Coronary artery (tissue), 2 donors: ENCODE measurements around the gene METRN.
A peak's percentile ranks its signal among the peaks of the same experiment; 100 is the strongest.

Source experiments
- DNase-seq: peaks from one replicate; pipeline ENCODE4 v3.0.0-alpha.2; 2017; ENCODE audit warnings: low spot score
- H3K27ac ChIP-seq, 2 donors: fragments of 200-600 bp; sonication (generic); one replicate each; pipeline ENCODE4 v1.5.1; 2016 to 2019
- H3K4me3 ChIP-seq: fragments of 200-600 bp; sonication (generic); 2 replicates; pipeline ENCODE4 v1.5.1; 2016; ENCODE audit warnings: mild to moderate bottlenecking, moderate library complexity
- TF ChIP-seq, protein P1 (sequence below): fragments of 200-600 bp; sonication (generic); IDR thresholded peaks from one replicate; pipeline ENCODE4 v1.5.1; 2019; ENCODE audit warnings: antibody characterized with exemption

METRN gene

DNA sequence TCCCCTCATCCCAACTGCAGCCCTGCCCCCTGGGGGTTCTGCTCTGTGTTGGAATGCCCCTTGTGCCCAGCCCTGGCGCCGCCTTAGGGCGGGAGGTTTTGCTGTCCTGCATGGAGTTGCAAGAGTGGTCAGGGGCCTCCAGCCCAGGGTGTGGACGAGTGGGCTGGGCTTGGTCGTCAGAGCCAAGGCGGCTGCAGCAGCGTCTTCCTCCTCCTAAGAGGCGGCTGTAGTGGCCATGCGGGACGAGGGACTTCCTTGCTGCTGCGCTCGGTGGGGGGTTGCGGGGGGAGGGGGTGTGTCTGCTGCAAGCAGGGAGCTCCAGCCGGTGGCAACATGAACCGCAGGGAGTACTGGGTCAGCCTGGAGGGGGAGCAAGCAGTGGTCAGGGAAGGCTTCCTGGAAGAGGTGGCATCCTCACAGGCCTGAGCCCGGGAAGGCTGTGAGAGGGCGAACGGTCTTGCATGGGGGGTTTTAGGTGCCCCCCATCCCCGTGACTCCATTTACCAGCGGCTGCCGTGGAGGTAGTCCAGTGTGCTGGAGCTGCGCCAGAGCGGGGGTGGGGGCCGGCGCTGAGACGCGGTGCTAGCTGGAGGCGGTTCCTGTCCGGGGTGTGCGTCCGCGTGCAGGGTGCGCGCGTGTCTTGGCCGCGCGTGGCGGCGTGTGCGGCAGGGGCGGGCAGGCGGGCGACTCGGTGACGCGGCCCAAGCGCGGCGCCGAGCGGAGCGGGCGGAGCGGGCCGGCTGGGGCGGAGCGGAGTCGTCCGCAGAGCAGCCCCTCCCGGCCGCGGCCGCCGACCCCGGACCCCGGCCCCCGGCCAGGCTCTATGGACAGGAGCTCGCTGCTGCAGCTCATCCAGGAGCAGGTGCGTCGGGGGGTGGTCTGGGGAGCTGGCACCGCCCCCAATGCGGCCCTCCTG is 39.7 kb upstream of the METRN start, which contains the start of gene RHBDL1:
TSS of gene RHBDL1 (plus strand) at position 704 of the 916 bp plus-strand sequence. CDS start at position 824, 120 bp downstream.
- H3K27ac ChIP-seq, result peak within 1 kb of the TSS in 1 of 2 donors; percentile 61
- H3K4me3 ChIP-seq, result peak within 1 kb of the TSS; percentile 67
- TF ChIP-seq, protein P1, sequence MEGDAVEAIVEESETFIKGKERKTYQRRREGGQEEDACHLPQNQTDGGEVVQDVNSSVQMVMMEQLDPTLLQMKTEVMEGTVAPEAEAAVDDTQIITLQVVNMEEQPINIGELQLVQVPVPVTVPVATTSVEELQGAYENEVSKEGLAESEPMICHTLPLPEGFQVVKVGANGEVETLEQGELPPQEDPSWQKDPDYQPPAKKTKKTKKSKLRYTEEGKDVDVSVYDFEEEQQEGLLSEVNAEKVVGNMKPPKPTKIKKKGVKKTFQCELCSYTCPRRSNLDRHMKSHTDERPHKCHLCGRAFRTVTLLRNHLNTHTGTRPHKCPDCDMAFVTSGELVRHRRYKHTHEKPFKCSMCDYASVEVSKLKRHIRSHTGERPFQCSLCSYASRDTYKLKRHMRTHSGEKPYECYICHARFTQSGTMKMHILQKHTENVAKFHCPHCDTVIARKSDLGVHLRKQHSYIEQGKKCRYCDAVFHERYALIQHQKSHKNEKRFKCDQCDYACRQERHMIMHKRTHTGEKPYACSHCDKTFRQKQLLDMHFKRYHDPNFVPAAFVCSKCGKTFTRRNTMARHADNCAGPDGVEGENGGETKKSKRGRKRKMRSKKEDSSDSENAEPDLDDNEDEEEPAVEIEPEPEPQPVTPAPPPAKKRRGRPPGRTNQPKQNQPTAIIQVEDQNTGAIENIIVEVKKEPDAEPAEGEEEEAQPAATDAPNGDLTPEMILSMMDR, result no peak
- no peak for DNase-seq

DNA sequence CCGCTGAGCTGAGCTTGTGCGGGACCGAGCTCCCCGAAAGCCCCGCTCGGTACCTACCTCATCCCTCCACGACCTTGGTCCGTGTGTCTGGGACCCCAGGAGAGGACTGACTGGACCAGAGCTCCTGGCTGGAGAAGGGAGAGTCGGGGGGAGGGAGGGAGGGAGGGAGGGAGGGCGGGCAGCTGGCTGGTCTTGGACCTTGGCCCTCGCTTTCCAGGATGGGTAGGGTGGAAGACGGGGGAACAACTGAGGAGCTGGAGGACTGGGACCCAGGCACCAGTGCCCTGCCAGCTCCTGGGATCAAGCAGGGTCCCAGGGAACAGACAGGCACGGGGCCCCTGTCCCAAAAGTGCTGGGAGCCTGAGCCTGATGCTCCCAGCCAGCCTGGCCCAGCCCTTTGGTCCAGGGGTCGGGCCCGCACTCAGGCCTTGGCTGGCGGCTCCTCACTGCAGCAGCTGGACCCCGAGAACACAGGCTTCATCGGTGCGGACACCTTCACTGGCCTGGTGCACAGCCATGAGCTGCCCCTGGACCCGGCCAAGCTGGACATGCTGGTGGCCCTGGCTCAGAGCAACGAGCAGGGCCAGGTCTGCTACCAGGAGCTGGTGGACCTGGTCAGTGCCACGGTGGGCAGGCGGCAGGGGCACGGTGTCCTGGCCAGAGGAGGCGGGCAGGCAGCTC is 38.9 kb upstream of the METRN start:
- TF ChIP-seq, protein P1, result no peak
- Histone ChIP-seq H3K27ac (peak overlapping the region in 1 of 2 donors; percentile 61), H3K4me3 (peak overlapping the region; percentile 67)
- DNase-seq, result no peak

DNA sequence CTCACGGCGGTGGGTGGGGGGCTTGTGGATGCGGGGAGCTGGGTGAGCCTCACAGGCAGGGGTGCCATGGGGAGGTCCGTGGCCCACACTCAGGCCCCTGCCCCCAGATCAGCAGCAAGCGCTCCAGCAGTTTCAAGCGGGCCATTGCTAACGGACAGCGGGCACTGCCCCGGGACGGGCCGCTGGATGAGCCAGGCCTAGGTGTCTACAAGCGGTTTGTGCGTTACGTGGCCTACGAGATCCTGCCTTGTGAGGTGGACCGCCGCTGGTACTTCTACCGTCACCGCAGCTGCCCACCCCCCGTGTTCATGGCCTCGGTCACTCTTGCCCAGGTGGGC is 38.4 kb upstream of the METRN start:
- no peak overlapping the region for H3K4me3 ChIP-seq
- TF ChIP-seq, protein P1, result no peak
- DNase-seq, result no peak
- peak overlapping the region in 1 of 2 donors; percentile 16 for H3K27ac ChIP-seq

DNA sequence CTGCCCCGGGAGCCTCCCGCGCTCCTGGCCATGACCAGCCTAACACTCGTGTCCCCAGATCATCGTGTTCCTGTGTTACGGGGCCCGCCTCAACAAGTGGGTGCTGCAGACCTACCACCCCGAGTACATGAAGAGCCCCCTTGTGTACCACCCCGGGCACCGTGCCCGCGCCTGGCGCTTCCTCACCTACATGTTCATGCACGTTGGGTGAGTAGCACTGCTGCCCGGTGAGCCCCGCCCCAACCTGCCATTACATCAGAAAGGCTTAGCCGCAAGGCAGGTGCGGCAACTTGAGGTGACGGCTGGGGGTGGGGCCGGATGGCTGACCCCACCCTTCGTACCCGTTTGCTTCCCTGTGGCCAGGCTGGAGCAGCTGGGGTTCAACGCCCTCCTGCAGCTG is 38.0 kb upstream of the METRN start:
- TF ChIP-seq, protein P1, result no peak
- H3K4me3 ChIP-seq, result no peak overlapping the region
- no peak for DNase-seq
- H3K27ac ChIP-seq, result no peak overlapping the region

DNA sequence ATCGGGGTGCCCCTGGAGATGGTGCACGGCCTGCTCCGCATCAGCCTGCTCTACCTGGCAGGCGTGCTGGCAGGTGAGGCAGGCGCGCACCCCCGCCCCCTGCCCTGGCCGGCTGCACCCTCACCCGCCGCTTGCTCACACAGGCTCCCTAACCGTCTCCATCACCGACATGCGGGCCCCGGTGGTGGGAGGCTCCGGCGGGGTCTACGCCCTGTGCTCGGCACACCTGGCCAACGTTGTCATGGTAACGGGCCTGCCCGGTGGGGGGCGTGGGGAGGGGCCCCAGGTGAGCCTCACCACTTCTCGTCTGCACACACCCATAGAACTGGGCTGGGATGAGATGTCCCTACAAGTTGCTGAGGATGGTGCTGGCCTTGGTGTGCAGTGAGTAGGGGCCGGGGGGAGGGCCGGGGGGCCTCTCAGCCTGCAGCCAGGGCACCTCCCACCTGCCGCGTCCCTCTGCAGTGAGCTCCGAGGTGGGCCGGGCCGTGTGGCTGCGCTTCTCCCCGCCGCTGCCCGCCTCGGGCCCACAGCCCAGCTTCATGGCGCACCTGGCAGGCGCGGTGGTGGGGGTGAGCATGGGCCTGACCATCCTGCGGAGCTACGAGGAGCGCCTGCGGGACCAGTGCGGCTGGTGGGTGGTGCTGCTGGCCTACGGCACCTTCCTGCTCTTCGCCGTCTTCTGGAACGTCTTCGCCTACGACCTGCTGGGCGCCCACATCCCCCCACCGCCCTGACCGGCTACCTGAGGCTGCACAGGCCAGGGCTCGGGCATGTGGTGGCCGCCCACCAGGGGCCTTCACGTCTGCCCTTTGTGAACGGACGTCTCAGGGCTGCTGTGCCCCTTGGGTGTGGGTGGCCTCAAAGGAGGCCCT is 37.4 kb upstream of the METRN start:
- no peak for DNase-seq
- Histone ChIP-seq H3K27ac (no peak overlapping the region), H3K4me3 (no peak overlapping the region)
- TF ChIP-seq, protein P1, result no peak

DNA sequence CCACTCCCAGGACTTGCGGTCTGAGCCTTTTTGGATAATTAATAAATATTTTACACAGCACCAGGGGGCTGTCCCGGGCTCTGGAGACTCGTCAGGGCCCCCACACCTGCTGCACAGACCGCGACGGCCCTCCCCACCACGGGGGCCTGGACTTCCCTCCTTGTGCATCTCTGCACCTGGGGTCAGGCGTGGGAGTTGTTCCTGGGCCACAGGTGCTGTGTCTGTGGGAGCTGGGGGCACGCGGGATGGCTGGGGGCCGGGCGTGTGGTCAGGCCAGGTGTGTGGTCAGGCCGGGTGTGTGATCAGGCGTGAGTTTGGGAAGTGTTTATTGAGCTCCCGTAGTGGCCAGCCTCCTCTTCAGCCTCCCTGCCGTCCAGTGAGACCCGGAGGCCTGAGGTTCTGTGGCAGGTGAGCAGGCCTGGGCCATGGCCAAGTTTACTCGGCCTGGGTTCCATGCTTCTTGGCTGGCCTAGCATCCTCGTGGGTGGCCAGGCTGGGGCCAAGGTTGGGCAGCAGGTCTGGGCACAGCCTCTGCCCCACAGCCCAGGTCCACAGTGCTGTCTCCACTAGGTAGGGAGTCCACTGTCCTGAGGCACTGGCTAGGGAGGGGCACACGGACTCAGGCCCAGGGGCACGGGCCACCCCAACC is 36.6 kb upstream of the METRN start:
- no peak for DNase-seq
- H3K27ac ChIP-seq, result no peak overlapping the region
- no peak overlapping the region for H3K4me3 ChIP-seq
- TF ChIP-seq, protein P1, result no peak
